SK-N-SH (cell line): ENCODE measurements around the gene C2CD4D. TPM values are rescaled to one million over a fixed set of nuclear protein-coding genes. Genes with fewer than 3 reads are reported as not detected.

Experiments used
- CTCF ChIA-PET: fragments of 300-600, 350-600 bp; formaldehyde crosslinking; extraction: SDS; loops from one replicate; lab custom pipeline; 2021; lab: Yijun Ruan, JAX
- POLR2A ChIA-PET: fragments of 350-600 bp; sonication (Branson Sonifier 250); formaldehyde crosslinking; extraction: SDS; loops from one replicate; lab custom pipeline; 2020; ENCODE audit warnings: antibody characterized with exemption, inconsistent platforms; lab: Yijun Ruan, JAX
- DNase-seq: peaks from one replicate; pipeline ENCODE4 v3.0.0; 2012
- H2AFZ ChIP-seq: fragments of 200-600 bp; sonication (generic); 2 replicates; pipeline ENCODE4 v1.8.1; 2016; ENCODE audit warnings: antibody characterized with exemption, mild to moderate bottlenecking, low read depth
- H3F3A ChIP-seq: fragments of 200-600 bp; sonication (generic); replicated peaks from 2 replicates; pipeline ENCODE3; 2016; ENCODE audit warnings: antibody characterized with exemption, mild to moderate bottlenecking; ENCODE audit not compliant: insufficient read depth
- H3K27ac ChIP-seq, 2 experiments: fragments of 200-500 bp in 1 of 2; fragments of 200-600 bp in 1 of 2; sonication (Bioruptor generic) in 1 of 2; sonication (generic), shearing (Covaris generic) in 1 of 2; 2 replicates each; pipeline versions ENCODE4 v1.5.1 to v1.6.1; 2014 to 2016; ENCODE audit warnings: low read depth in 2 of 2, inconsistent platforms in 1 of 2, low read length in 1 of 2, mild to moderate bottlenecking in 1 of 2, mixed read lengths in 1 of 2
- H3K27me3 ChIP-seq: fragments of 200-600 bp; sonication (generic), shearing (Covaris generic); 2 replicates; pipeline ENCODE4 v1.6.1; 2016; ENCODE audit warnings: mixed run types; ENCODE audit not compliant: insufficient read depth
- H3K36me3 ChIP-seq, 2 experiments: fragments of 200-500 bp in 1 of 2; fragments of 200-600 bp in 1 of 2; sonication (Bioruptor generic) in 1 of 2; sonication (generic) in 1 of 2; replicated peaks in 1 of 2; 2 replicates each; pipeline versions ENCODE3 to v1.5.1; 2014 to 2016; ENCODE audit warnings: low read length in 1 of 2, mild to moderate bottlenecking in 1 of 2; ENCODE audit not compliant: insufficient read depth in 2 of 2, control insufficient read depth in 1 of 2
- H3K4me1 ChIP-seq, 2 experiments: fragments of 200-500 bp in 1 of 2; fragments of 200-600 bp in 1 of 2; sonication (Bioruptor generic) in 1 of 2; sonication (generic), shearing (Covaris generic) in 1 of 2; 2 replicates each; pipeline versions ENCODE4 v1.5.1 to v1.6.1; 2014 to 2016; ENCODE audit warnings: low read depth in 1 of 2, low read length in 1 of 2, mixed run types in 1 of 2; ENCODE audit not compliant: insufficient read depth in 2 of 2, control insufficient read depth in 1 of 2
- H3K4me2 ChIP-seq: fragments of 200-600 bp; sonication (generic), shearing (Covaris generic); 2 replicates; pipeline ENCODE4 v1.6.1; 2017; ENCODE audit warnings: mixed run types
- H3K4me3 ChIP-seq, 2 experiments: fragments of 200-500 bp in 1 of 2; fragments of 200-600 bp in 1 of 2; sonication (Bioruptor generic) in 1 of 2; sonication (generic), shearing (Covaris generic) in 1 of 2; 2 replicates each; pipeline versions ENCODE4 v1.5.1 to v1.8.1; 2014 to 2016; ENCODE audit warnings: low read depth in 2 of 2, inconsistent platforms in 1 of 2, low read length in 1 of 2, mild to moderate bottlenecking in 1 of 2, mixed read lengths in 1 of 2, moderate library complexity in 1 of 2
- H3K79me2 ChIP-seq: fragments of 200-600 bp; sonication (generic); 2 replicates; pipeline ENCODE4 v1.8.1; 2017; ENCODE audit warnings: mild to moderate bottlenecking; ENCODE audit not compliant: insufficient read depth
- H3K9ac ChIP-seq: fragments of 200-600 bp; sonication (generic); 2 replicates; pipeline ENCODE4 v1.6.1; 2017; ENCODE audit warnings: mixed run types
- H3K9me2 ChIP-seq: fragments of 200-600 bp; sonication (generic); 2 replicates; pipeline ENCODE4 v1.6.1; 2017; ENCODE audit warnings: mixed run types
- H3K9me3 ChIP-seq: fragments of 200-600 bp; sonication (generic); 2 replicates; pipeline ENCODE4 v1.6.1; 2017; ENCODE audit warnings: mixed run types, mild to moderate bottlenecking, moderate library complexity
- H4K20me1 ChIP-seq: fragments of 200-600 bp; sonication (generic); 2 replicates; pipeline ENCODE4 v1.6.1; 2017; ENCODE audit warnings: mild to moderate bottlenecking, mixed run types; ENCODE audit not compliant: insufficient read depth
- CHD2 ChIP-seq: fragments of 150-350 bp; IDR thresholded peaks from 2 replicates; pipeline ENCODE4 v1.6.1; 2018; ENCODE audit warnings: low read length; ENCODE audit not compliant: partially characterized antibody
- FOSL2 ChIP-seq: IDR thresholded peaks from 2 replicates; pipeline ENCODE4 v1.4.0; 2012; ENCODE audit warnings: low read depth, mild to moderate bottlenecking, moderate library complexity, borderline replicate concordance
- JUND ChIP-seq: IDR thresholded peaks from 2 replicates; pipeline ENCODE4 v1.4.0; 2012
- MAX ChIP-seq: IDR thresholded peaks from 2 replicates; pipeline ENCODE4 v1.4.0; 2012; ENCODE audit warnings: low read depth
- MEF2A ChIP-seq: IDR thresholded peaks from 2 replicates; pipeline ENCODE4 v1.4.0; 2012; ENCODE audit warnings: low read depth, borderline replicate concordance
- MXI1 ChIP-seq: IDR thresholded peaks from 2 replicates; pipeline ENCODE4 v1.6.1; 2012; ENCODE audit warnings: mild to moderate bottlenecking, low read depth, low read length, improper control_type of control experiment
- NFIC ChIP-seq: IDR thresholded peaks from 2 replicates; pipeline ENCODE4 v1.4.0; 2012; ENCODE audit warnings: borderline replicate concordance
- NRF1 ChIP-seq: IDR thresholded peaks from 2 replicates; pipeline ENCODE4 v1.6.1; 2012; ENCODE audit warnings: low read depth, mild to moderate bottlenecking, low read length
- RAD21 ChIP-seq: IDR thresholded peaks from 2 replicates; pipeline ENCODE4 v1.6.1; 2012; ENCODE audit warnings: mild to moderate bottlenecking, low read length
- REST ChIP-seq: IDR thresholded peaks from 2 replicates; pipeline ENCODE4 v1.6.1; 2012; ENCODE audit warnings: mild to moderate bottlenecking, low read depth, low read length, moderate library complexity
- SIN3A ChIP-seq: IDR thresholded peaks from 2 replicates; pipeline ENCODE4 v1.6.1; 2012; ENCODE audit warnings: low read depth, mild to moderate bottlenecking, low read length, moderate library complexity, borderline replicate concordance
- TAF1 ChIP-seq: IDR thresholded peaks from 2 replicates; pipeline ENCODE4 v1.6.1; 2012; ENCODE audit warnings: low read depth, mild to moderate bottlenecking, low read length, moderate library complexity, borderline replicate concordance
- ZBTB33 ChIP-seq: IDR thresholded peaks from 2 replicates; pipeline ENCODE4 v1.4.0; 2012; ENCODE audit warnings: low read depth, borderline replicate concordance
- WGBS: methylation state at CpG from one replicate; pipeline ENCODE4 v1.1.6; 2017; ENCODE audit warnings: low lambda C conversion rate; 5-methylcytosine and 5-hydroxymethylcytosine counted together
- polyA plus RNA-seq, 3 experiments: library from polyadenylated mRNA; depleted of rRNA; stranded (reverse); fragments of >200 nt; gene quantifications; 2 replicates each; pipeline ENCODE4 v1.2.3, GENCODE V29; 2012

Gene C2CD4D
- polyA plus RNA-seq, 1 of the 3 experiments (the other 2 are of a cell fraction), result not detected

- Histone ChIP-seq H3K9ac (no peak overlapping the region), H3K4me2 (no peak overlapping the region), H3K27me3 (no peaks in the 10 kb centered on the region), H3K9me2 (no peaks in the 10 kb centered on the region), H3K36me3 (no peaks in the 10 kb centered on the region), H2AFZ (no peak overlapping the region), H3F3A (no peaks in the 10 kb centered on the region), H3K79me2 (no peaks in the 10 kb centered on the region), H4K20me1 (no peaks in the 10 kb centered on the region), H3K9me3 (no peaks in the 10 kb centered on the region), H3K4me1 (peaks cover 0 to 39% of the 10 kb centered on the region in 2 experiments; a peak in 1 of 4 replicates), H3K27ac (peak overlapping the region in 1 of 2 experiments; percentile 45; a peak in 1 of 4 replicates), H3K4me3 (no peak overlapping the region)
- CTCF ChIA-PET, result interaction anchor here (0.7 to 1.3 kb wide), 5 partner anchors 11 to 299 kb away, joined by 3 to 6 read pairs (median 4); partner anchors contain the start of gene CELF3
- DNase-seq, result peak; percentile 57
- POLR2A ChIA-PET, result interaction anchor here (1.8 kb wide), 1 partner anchor 10 kb away, joined by 6 read pairs; no protein-coding TSS in a partner anchor
- TF ChIP-seq MXI1 (peak; percentile 55; the same call in 1 of the 2 replicates), TAF1 (no peak), MAX (peak; percentile 67), MEF2A (no peak), ZBTB33 (no peak), JUND (no peak), CHD2 (no peak), REST (no peak), NFIC (no peak), SIN3A (no peak), FOSL2 (no peak), RAD21 (no peak), NRF1 (no peak)
- 38% methylated on average over 8 of the region's 10 CpGs for WGBS
Measured at GRCh38 chr1:151832318-151832980, 7.2 kb downstream of the C2CD4D start.
